ENCODE results near the gene ZNF668. TPM values are rescaled to one million over a fixed set of nuclear protein-coding genes. Genes with fewer than 3 reads are reported as not detected.

ZNF668 gene
- total and polyA plus RNA-seq, 2 of the 4 experiments (the other 2 are of a cell fraction), result 4.5 to 11.6 TPM

GRCh38 chr16:31064882-31065461 lies 9.1 kb downstream of the ZNF668 start:
- no TSS peak for BruUV-seq (replicated peaks)
- no peak for TF ChIP-seq CEBPB (IDR thresholded peaks at IDR 0.05; ENCODE audit: low read depth, low read length)
- TF ChIP-seq RCOR1 (IDR thresholded peaks at IDR 0.05; ENCODE audit: insufficient replicate concordance, low read length), result peak; percentile 93
- 0 out of 2 replicates have a peak, but pooled peaks have one; percentile 15 for TF ChIP-seq RAD21 (IDR thresholded peaks at IDR 0.05; ENCODE audit: low read length)
- TF ChIP-seq RFX5 (IDR thresholded peaks at IDR 0.05; ENCODE audit: low read depth, low read length), result no peak
- TF ChIP-seq CTCF (conservative IDR thresholded peaks at IDR 0.05; ENCODE audit: low read depth, low read length), result no peak
- peak; percentile 73; the same call in 1 of the 2 replicates for TF ChIP-seq FOS (IDR thresholded peaks at IDR 0.05; ENCODE audit: low read depth, low read length)
- peak; percentile 39; the same call in 1 of the 2 replicates for TF ChIP-seq POLR2A (IDR thresholded peaks at IDR 0.05; ENCODE audit: low read depth, low read length)
- TF ChIP-seq CHD1 (IDR thresholded peaks at IDR 0.05; ENCODE audit: low read depth, low read length), result no peak
- DNase-seq, result peak; percentile 97
- in situ Hi-C loops (cut with MboI; ENCODE audit: low sequenced_read_pairs) (no loop called here), dilution Hi-C loops (cut with HindIII; ENCODE audit: low sequenced_read_pairs, unreplicated experiment) (no loop called here), intact Hi-C loops (cut with micrococcal nuclease) (no loop called here)
- peaks cover 12% of the 10 kb centered on the region for H3K4me1 ChIP-seq (ENCODE audit: control insufficient read depth, insufficient read depth, low read length)
- peak overlapping the region; percentile 100 for H3K4ac ChIP-seq (ENCODE audit: low read depth, low read length)
- H3K14ac ChIP-seq (replicated peaks; ENCODE audit: low read depth, low read length), result peak overlapping the region; percentile 98
- peak overlapping the region; percentile 95 for H2BK20ac ChIP-seq (ENCODE audit: low read depth, low read length)
- peak overlapping the region; percentile 97 for H3K23ac ChIP-seq (ENCODE audit: low read depth, low read length)
- H3K18ac ChIP-seq (ENCODE audit: low read depth, low read length), result peak overlapping the region; percentile 89
- POLR2A ChIA-PET (ENCODE audit: unreplicated experiment), result no interaction called here
- no peaks in the 10 kb centered on the region for H3K9me3 ChIP-seq (ENCODE audit: control insufficient read depth, insufficient read depth, low read length)
- peak overlapping the region; percentile 96 for H2BK120ac ChIP-seq (ENCODE audit: low read depth, low read length)
- H2BK5ac ChIP-seq (ENCODE audit: low read depth, low read length, poor library complexity, severe bottlenecking), result peak overlapping the region; percentile 77
- no peaks in the 10 kb centered on the region; the same call in 1 of the 2 replicates for H4K20me1 ChIP-seq (ENCODE audit: insufficient read depth, low read length)
- CTCF ChIA-PET, result no interaction called here
- 8% methylated on average over 2 of the region's 4 CpGs; no CpG with 5 or more reads in 1 of the 2 experiments for WGBS, 2 experiments (ENCODE audit: extremely low coverage in 2 of 2, insufficient read length in 1 of 2)
- H3K79me1 ChIP-seq (ENCODE audit: low read depth in 1 of 2, low read length in 2 of 2), result peaks cover 32 to 67% of the 10 kb centered on the region in 2 experiments; a peak in 3 of 4 replicates
- H2AFZ ChIP-seq (replicated peaks; ENCODE audit: low read length, poor library complexity), result peak overlapping the region; percentile 90
- H3K4me3 ChIP-seq (ENCODE audit: insufficient read depth, low read depth, low read length), result no peak overlapping the region
- H3K27ac ChIP-seq (ENCODE audit: insufficient read depth, low read length), result peak overlapping the region; percentile 77
- H4K8ac ChIP-seq (ENCODE audit: low read depth in 2 of 2, low read length in 2 of 2), result peak overlapping the region; percentile 68 to 100
- H2AK5ac ChIP-seq (ENCODE audit: low read depth, low read length), result peak overlapping the region; percentile 99
- H4K5ac ChIP-seq (ENCODE audit: low read depth, low read length), result peak overlapping the region; percentile 91
- H2AK9ac ChIP-seq (replicated peaks; ENCODE audit: low read depth, low read length, poor library complexity), result peak overlapping the region; percentile 100
- H3K9me1 ChIP-seq (ENCODE audit: insufficient read depth, low read length), result peaks cover 27% of the 10 kb centered on the region
- H3K4me2 ChIP-seq (ENCODE audit: low read depth, low read length), result peak overlapping the region; percentile 19
- peaks cover 22% of the 10 kb centered on the region for H3K36me3 ChIP-seq (ENCODE audit: control insufficient read depth, insufficient read depth, low read length)
- ATAC-seq (ENCODE audit: low read depth), result peak; percentile 96
- peak overlapping the region; percentile 96; the same call in 2 of the 3 replicates for H2BK15ac ChIP-seq (ENCODE audit: low read depth, low read length)
- peak overlapping the region; percentile 100 for H4K91ac ChIP-seq (ENCODE audit: insufficient read depth, low read depth, low read length)
- peak overlapping the region; percentile 82; the same call in 1 of the 2 replicates for H3K56ac ChIP-seq (ENCODE audit: extremely low read depth, insufficient read depth, low read length)
- peak overlapping the region; percentile 55 for H3K9ac ChIP-seq (ENCODE audit: low read depth, low read length)
- no peaks in the 10 kb centered on the region for H3K27me3 ChIP-seq (ENCODE audit: control insufficient read depth, insufficient read depth, low read length)

All from IMR-90 (cell line).